A549 (cell line): ENCODE data around the gene PRRT4.

Source experiments
- CTCF ChIP-seq: fragments of >200 bp; sonication (Bioruptor Twin); formaldehyde crosslinking; IDR thresholded peaks from 3 replicates; pipeline ENCODE4 v1.5.1; 2016
- EHMT2 ChIP-seq: fragments of 200-600 bp; sonication (generic); IDR thresholded peaks from 2 replicates; pipeline ENCODE4 v1.6.1; 2016; ENCODE audit warnings: antibody characterized with exemption, low read depth, mild to moderate bottlenecking, moderate library complexity
- ESRRA ChIP-seq: fragments of 150-350 bp; IDR thresholded peaks from 2 replicates; pipeline ENCODE4 v1.6.1; 2014; ENCODE audit warnings: mild to moderate bottlenecking, low read length, borderline replicate concordance
- HOXB13 ChIP-seq: fragments of 250-450 bp; sonication (Bioruptor Pico); IDR thresholded peaks from 2 replicates; pipeline ENCODE4 v1.5.0; 2020; ENCODE audit warnings: low read depth, mild to moderate bottlenecking, moderate library complexity
- MAZ ChIP-seq: fragments of 150-350 bp; IDR thresholded peaks from 2 replicates; pipeline ENCODE4 v1.6.1; 2014; ENCODE audit warnings: antibody characterized with exemption, low read depth, low read length, borderline replicate concordance
- PBX3 ChIP-seq: IDR thresholded peaks from 2 replicates; pipeline ENCODE4 v1.6.1; 2012
- POLR2A ChIP-seq: IDR thresholded peaks from 2 replicates; pipeline ENCODE4 v1.6.1; 2012; ENCODE audit warnings: mild to moderate bottlenecking, low read length
- RFX5 ChIP-seq: fragments of 450-650 bp; IDR thresholded peaks from 2 replicates; pipeline ENCODE4 v1.7.1; 2014; ENCODE audit warnings: antibody characterized with exemption, mild to moderate bottlenecking, moderate library complexity
- ZNF302 ChIP-seq: fragments of 250-450 bp; sonication (Bioruptor Pico); IDR thresholded peaks from 2 replicates; pipeline ENCODE4 v1.9.0; 2021; ENCODE audit warnings: inconsistent platforms, mild to moderate bottlenecking, moderate library complexity

GRCh38 chr7:128389618-128390329 lies 28.3 kb upstream of the PRRT4 start:
- TF ChIP-seq CTCF (no peak), RFX5 (no peak), MAZ (no peak), EHMT2 (no peak), PBX3 (no peak), ESRRA (no peak), HOXB13 (no peak), ZNF302 (no peak), POLR2A (no peak)
